ENCODE results near the gene ACOXL.
"Not testable (repeated sequence)": the region's sequence is repeated elsewhere in the genome, so short reads cannot be mapped to it uniquely, and the experiment has no call there.

Gene ACOXL

GRCh38 chr2:111072220-111072871 lies 340.0 kb downstream of the ACOXL start:
- DNase-seq, result no peak

GRCh38 chr2:111082659-111083058 lies 350.3 kb downstream of the ACOXL start:
- DNase-seq, result not testable (repeated sequence)

GRCh38 chr2:111091811-111092211 lies 359.4 kb downstream of the ACOXL start:
- no peak for DNase-seq

- no peak for DNase-seq
These were observed 362.3 kb downstream of the ACOXL start for GRCh38 chr2:111094691-111095090.

- no peak for DNase-seq
These were observed 363.1 kb downstream of the ACOXL start for GRCh38 chr2:111095434-111095833.

DNA sequence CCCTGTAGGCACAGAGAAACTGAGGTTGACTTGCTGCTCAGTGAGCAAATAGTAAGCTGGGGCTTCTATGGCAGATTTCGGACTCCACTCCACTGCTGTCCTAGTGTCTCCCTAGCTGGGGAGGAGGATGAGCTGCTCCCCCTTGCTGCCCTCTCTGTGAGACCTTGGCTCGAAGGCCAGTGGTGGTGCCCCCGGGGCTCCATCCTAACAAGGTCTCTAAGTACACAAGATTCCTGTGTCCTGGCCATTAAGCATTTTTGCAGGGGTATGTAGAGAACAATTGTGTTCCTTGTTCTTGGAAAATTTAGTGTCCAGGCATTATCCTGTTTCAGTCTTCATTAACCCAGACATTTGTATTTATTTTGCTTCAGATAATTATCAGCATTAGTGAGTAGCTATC lies 367.0 kb downstream of the ACOXL start:
- DNase-seq, result no peak

- DNase-seq, result no peak
These were observed 367.9 kb downstream of the ACOXL start for GRCh38 chr2:111100087-111100764.

GRCh38 chr2:111100765-111101162 lies 368.4 kb downstream of the ACOXL start:
- no peak for DNase-seq

DNA sequence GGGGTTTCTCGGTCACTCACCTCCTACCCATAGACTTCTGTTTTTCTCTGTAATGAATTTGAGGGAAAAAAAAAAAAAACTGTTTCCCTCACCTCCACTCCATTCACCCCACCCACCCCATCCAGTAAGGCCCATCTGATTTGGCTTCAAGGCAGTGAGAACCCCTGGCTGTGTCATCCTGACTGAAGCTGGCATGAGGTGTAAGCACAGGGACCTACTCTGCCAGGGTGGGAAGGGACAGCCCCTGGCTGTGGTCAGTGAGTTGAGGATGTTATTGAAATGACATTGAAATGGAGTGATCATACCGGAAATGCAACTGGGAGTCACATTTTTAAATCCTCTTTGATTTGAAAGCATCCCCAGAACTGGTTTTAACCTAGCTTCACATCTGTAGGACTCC lies 369.2 kb downstream of the ACOXL start:
- DNase-seq, result no peak

- no peak for DNase-seq
These were observed 369.8 kb downstream of the ACOXL start for GRCh38 chr2:111102216-111102615.

DNA sequence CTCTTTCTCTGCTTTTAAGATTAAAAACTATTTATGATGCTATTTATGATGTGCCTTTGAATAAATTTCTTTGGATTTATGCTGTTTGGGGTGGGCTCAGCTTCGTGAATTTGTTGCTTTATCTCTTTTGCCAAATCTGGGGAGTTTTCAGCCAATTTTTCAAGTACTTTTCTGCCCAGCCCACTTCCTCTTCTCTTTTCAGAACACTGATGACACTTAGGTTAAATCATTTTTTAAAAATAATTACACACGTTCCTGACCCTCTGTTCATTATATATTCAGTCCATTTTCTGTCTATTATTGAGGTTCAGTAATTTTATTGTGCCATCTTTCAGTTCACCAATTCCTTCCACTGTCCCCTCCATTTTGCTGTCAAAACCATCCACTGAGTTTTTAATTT lies 373.6 kb downstream of the ACOXL start:
- DNase-seq, result no peak

DNA sequence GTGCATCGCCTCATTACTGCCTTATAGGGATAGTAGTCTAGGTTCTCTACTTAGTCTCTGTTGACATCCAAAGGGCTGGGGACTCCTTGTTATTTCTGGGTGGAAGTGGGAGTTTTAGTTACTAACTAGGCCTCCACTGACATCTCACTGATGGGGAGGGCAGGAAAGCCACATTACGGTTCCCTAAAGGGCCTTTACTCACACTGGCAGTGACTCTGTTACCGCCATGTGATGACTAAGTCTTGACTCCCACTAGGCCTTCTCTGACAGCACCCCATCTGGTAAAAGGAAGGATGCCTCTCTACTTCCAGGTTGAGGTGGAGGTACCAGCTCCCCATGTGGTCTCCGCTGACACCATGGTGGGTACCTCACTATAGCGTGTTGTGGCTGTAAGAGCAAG lies 374.3 kb downstream of the ACOXL start:
- DNase-seq, result no peak

GRCh38 chr2:111108745-111109271 lies 376.4 kb downstream of the ACOXL start:
- DNase-seq, result no peak

DNA sequence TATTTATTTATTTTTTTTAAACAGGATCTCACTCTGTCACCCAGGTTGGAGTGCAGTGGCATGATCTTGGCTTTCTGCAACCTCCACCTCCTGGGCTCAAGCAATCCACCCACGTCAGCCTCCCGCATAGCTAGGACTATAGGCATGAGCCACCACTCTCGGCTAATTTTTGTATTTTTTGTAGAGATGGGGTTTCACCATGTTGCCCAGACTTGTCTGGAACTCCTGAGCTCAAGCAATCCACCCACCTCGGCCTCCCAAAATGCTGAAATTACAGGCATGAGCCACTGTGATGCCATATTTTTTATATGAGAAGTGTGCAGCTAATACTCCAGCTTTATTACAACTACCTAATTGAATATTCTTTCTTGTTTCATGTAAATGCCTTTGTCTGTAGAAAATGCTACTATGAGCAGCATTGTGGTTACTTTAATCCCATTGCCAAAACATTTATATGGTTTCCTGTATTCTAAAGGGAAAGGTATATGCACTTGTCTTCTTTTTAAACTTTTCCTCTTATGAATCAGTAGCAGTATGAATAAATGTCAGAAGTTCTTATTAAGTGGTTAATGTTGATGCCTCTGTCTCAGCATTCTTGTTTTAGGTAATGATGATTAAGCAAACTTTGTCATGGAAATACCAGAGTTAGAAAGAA lies 378.9 kb downstream of the ACOXL start:
- no peak for DNase-seq

GRCh38 chr2:111113838-111114237 lies 381.5 kb downstream of the ACOXL start:
- DNase-seq, result no peak

DNA sequence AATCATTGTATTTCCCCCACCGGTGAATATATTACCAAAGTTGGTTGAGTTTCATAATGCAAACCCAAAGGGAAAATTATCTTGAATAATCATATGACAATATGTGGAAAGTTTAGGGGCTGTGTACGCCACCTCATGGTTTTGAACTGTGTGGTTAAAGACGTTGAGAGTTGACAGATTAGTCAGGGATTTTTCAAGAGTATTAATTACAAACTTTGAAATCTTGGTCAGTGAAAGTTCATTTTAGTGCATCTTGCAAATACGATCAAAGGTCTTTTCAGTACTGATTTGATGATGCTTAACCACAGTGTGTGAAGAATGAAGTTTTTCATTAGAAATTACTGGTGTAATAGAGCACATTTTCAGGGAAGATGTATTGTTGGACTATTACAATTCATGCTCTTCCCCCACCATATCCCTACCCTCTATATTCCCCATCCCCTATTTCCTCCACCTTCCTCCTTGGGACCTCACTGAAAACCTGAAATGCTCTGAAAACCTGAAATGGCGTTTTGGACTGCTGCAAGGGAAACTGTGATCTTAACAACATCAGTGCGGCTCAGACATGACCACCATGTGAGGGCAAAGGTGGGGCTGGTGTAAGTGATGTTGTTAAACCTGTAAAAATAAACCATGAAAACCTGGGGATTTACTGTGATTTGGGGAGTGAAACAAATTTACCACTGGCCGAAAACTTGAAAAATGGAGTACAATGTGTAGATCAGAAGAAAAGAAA lies 383.8 kb downstream of the ACOXL start:
- no peak for DNase-seq

- DNase-seq, result peak; percentile 24
These were observed 384.6 kb downstream of the ACOXL start for GRCh38 chr2:111116843-111117597.

GRCh38 chr2:111117598-111118480 lies 385.5 kb downstream of the ACOXL start:
- peak; percentile 21 for DNase-seq

GRCh38 chr2:111118481-111118980 lies 386.2 kb downstream of the ACOXL start:
- no peak for DNase-seq

- DNase-seq, result peak; percentile 12
These were observed 386.8 kb downstream of the ACOXL start for GRCh38 chr2:111118981-111119821.

Measured in activated gamma-delta T cell (primary cell).